GM20000 (cell line): ENCODE data around the gene KIT.

Source experiments
- DNase-seq: peaks from one replicate; pipeline ENCODE4 v3.0.0; 2012; ENCODE audit warnings: low spot score
- TF ChIP-seq, protein P1 (sequence below): IDR thresholded peaks from 2 replicates; pipeline ENCODE4 v1.5.1; 2012; ENCODE audit warnings: mild to moderate bottlenecking, control low read depth; ENCODE audit errors: extremely low read depth, missing control alignments

Gene KIT

DNA sequence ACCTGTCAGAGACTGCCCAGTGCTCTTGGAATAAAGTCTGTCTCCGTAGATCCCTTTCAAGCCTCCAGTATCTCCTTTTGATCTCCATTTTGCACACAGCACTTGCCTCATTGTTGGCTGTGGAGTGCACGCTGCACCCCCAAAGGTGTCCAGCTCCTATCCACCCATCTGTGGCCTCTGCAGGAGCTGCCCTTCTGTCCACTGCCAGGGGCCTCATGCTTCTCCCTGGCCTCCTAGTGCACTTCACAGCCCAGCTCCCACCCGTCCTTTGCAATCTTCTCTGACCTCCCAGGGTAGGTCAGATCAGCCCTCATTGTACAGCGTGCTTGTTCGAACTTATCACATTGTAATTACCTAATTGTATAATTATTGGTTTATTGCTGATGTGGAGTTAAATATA lies 18.9 kb downstream of the KIT start:
- TF ChIP-seq, protein P1, sequence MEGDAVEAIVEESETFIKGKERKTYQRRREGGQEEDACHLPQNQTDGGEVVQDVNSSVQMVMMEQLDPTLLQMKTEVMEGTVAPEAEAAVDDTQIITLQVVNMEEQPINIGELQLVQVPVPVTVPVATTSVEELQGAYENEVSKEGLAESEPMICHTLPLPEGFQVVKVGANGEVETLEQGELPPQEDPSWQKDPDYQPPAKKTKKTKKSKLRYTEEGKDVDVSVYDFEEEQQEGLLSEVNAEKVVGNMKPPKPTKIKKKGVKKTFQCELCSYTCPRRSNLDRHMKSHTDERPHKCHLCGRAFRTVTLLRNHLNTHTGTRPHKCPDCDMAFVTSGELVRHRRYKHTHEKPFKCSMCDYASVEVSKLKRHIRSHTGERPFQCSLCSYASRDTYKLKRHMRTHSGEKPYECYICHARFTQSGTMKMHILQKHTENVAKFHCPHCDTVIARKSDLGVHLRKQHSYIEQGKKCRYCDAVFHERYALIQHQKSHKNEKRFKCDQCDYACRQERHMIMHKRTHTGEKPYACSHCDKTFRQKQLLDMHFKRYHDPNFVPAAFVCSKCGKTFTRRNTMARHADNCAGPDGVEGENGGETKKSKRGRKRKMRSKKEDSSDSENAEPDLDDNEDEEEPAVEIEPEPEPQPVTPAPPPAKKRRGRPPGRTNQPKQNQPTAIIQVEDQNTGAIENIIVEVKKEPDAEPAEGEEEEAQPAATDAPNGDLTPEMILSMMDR: no peak
- DNase-seq: no peak

DNA sequence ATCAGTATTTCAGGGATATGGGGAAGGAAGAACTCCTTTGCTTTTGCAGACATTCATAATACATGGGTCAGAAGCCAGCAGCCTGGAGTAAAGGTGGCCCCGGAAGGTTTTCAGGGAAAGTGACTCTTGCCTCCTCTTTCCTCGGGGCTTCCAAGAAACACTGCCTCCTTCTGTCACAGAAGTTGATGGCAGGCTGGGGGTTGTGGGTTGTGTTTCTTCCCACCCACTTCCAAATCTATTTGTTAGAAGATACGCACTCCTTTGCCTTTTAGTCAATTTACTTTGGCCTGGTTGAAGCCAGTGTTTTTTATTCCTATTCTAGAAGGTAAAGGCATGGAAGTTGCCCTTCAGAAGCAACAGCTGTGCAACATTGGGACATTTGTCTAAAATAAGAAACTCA lies 19.7 kb downstream of the KIT start:
- DNase-seq: no peak
- TF ChIP-seq, protein P1: no peak

DNA sequence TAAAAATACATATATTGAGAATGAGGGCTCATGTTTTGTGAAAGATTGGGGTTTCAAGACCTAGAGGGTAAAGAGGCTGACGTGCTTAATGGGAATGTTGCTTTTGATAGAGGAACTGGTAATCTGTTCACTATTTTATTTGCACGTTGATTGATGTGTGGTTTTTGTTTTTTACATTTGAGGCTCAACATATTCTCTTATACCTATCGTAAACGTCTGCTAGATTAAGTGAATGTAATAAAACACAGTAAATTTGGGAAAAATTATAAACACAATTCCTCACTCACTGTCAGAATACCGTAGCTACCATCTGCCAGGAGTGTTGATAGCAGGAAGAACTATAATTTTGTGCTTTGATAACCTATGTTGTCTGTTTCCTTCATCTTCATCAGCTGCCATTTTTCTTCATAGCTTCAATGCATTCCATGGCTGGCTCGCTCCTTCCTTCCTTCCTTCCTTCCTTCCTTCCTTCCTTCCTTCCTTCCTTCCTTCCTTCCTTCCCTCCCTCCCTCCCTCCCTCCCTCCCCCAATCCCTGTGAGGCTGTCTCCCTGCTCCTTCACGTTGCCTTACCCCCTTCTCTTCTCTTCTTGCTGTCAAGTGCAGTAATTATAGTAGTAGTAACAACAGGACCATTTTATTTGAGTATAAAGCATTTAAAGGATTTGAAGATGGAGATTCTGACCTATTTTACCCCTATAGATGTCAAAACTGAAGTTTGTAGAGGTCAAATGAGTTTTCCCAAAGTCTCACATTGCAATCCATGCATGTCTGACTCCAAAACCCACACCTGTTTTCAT lies 20.3 kb downstream of the KIT start:
- TF ChIP-seq, protein P1: no peak
- no peak for DNase-seq

DNA sequence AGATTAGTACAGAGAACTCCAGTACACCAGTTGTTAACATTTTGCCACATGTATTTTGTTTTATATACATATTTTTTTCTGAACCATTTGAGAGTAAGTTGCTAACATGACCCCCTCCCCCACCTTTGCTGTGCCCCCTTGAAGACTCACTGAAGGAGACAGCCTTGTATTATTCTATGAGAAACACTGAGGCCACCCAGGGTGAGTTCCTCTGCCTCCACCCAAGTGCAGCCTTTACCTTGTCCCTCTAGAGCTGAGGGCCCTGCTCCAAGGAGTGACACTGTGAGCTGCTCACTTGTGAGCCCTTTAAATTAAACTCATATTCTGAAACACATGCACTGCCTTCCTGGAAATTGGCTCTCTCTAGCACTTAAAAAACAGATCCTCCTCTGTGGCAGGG lies 21.1 kb downstream of the KIT start:
- TF ChIP-seq, protein P1: no peak
- DNase-seq: no peak

DNA sequence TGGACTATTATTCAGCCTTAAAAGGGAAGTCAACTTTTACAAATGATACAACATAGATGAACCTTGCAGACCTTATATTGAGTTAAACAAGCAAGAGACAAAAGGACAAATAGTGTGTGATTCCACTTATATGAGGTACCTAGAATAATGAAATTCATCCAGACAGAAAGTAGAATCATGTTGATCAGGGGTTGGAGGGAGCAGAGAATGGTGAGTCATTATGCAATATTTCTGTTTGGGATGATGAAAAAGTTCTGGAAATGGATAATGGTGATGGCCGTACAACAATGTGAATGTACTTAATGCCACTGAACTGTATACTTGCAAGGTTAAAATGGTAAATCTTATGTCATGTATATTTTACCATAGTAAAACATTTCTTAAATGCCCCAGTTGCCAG lies 22.1 kb downstream of the KIT start:
- DNase-seq: no peak
- TF ChIP-seq, protein P1: no peak

DNA sequence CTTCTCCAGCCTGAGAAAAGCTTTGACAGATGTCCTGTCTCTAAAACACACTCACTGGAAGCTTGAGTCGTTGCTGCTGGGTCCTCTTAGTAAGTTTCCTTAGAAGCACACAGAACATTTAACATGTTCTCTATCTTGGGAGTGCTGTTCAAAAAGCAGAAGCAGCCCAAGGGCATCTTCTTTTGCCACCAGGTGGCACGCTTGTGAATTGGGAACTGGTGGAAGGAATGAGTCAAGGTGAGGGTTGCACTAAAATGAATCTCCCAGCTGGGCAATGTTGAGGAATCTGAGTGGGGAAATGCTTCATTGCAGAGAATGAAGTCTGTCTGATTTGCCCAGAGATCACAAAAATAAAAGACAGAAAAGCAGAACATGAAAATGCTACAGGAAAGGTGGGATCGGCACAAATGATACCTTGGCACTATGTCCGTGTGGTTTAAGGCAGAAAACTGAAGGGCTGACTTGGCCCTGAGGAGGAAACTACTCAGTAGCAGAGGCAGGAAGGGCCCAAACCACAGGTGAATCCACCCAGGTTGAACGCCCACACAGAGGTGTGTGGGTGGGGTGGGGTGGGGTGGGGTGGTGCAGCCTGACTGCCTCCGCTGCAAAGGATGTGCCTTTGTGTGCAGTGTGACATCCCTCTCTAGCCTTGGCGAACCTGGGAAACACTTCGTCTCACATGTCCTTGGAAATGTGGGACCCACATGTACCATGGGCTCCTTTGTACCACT lies 26.0 kb downstream of the KIT start:
- TF ChIP-seq, protein P1: peak; percentile 39
- no peak for DNase-seq

DNA sequence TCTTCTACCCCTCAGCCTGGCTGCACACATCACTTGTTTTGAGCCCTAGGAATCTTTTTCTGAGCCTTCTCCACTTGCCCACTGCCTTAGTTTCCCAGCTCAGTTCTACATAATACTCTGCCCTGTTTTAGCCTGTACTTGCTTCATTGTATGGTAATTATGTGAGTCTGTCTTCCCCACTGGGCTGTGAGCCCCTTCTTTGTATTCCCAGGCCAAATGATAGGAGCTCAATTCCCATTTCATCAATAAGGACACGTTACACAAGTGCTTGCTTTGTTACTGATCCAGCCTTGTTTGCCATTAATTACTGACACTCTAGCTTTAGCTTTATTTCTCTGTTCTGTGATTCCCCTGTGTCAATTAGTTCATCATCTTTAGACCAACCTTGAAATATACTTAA lies 28.1 kb downstream of the KIT start:
- DNase-seq: no peak
- TF ChIP-seq, protein P1: no peak
